K562 (cell line): Measurements from ENCODE around the gene CDS2.
A peak's percentile ranks its signal among the peaks of the same experiment; 100 is the strongest.

ENCODE experiments used
- ATF7 ChIP-seq: fragments of 450-650 bp; IDR thresholded peaks from 2 replicates; pipeline ENCODE4 v1.7.1; 2014; ENCODE audit warnings: mild to moderate bottlenecking, moderate library complexity
- CTCF ChIP-seq, 3 experiments: IDR thresholded peaks in 2 of 3; conservative IDR thresholded peaks in 1 of 3; 2 replicates each; pipeline ENCODE4 v1.5.1; 2011 to 2012; ENCODE audit warnings: low read length in 3 of 3, mild to moderate bottlenecking in 3 of 3, control low read depth in 2 of 3, improper control_type of control experiment in 1 of 3, inconsistent platforms in 1 of 3, low read depth in 1 of 3, mixed read lengths in 1 of 3, moderate library complexity in 1 of 3; ENCODE audit not compliant: insufficient read depth in 2 of 3
- E2F8 ChIP-seq: fragments of 450-650 bp; IDR thresholded peaks from 2 replicates; pipeline ENCODE4 v1.7.1; 2018; ENCODE audit warnings: mild to moderate bottlenecking, low read depth; ENCODE audit not compliant: partially characterized antibody
- NR2C1 ChIP-seq, 2 experiments: fragments of 450-650 bp; IDR thresholded peaks; 2 replicates each; pipeline ENCODE4 v1.6.1; 2017; ENCODE audit warnings: mild to moderate bottlenecking in 2 of 2, antibody characterized with exemption in 1 of 2, inconsistent platforms in 1 of 2, missing compliant biosample characterization in 1 of 2, missing genetic modification characterization in 1 of 2
- POLR2A ChIP-seq: fragments of 450-650 bp; conservative IDR thresholded peaks from 2 replicates; pipeline ENCODE4 v1.6.1; 2016
- TCF7L2 ChIP-seq: fragments of 150-350 bp; IDR thresholded peaks from 2 replicates; pipeline ENCODE4 v1.6.1; 2016; ENCODE audit warnings: low read depth, mild to moderate bottlenecking, low read length, moderate library complexity
- ZNF24 ChIP-seq: fragments of 450-650 bp; IDR thresholded peaks from 2 replicates; pipeline ENCODE4 v1.6.1; 2016

DNA sequence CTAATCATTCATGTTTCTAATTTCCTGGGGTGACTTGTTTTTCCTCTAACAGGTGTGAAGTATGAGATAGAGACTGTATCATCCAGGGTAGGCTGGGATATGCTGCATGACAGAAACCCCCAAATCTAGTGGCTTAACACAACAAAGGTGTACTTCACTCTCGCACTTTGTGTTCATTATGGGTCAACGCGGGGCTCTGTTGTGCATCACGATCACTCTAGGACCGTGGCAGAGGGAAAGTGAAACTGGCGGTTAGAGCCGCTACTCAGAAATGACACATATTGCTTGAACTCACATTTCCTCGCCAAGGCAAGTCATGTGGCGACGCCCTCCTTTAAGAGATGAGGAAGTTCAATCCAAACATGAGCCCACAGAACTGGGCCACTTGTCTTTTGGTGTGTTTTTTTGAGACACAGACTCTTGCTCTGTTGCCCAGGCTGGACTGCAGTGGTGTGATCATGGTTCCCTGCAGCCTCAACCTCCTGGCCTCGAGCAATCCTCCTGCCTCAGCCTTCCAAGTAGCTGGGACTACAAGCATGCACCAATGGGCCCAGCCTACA, 48.3 kb upstream of the CDS2 start:
- no peak for TF ChIP-seq E2F8
- no peak for TF ChIP-seq NR2C1 (IDR thresholded peaks at IDR 0.05)
- TF ChIP-seq NR2C1 (tag; IDR thresholded peaks at IDR 0.05), result peak; percentile 23; the same call in 1 of the 2 replicates
- peak; percentile 57; the same call in 1 of the 2 replicates for TF ChIP-seq ATF7
- TF ChIP-seq CTCF (IDR thresholded peaks at IDR 0.05 in 2 of 3, conservative IDR thresholded peaks at IDR 0.05 in 1 of 3; ENCODE audit: insufficient read depth in 2 of 3, low read depth in 1 of 3, low read length in 3 of 3), result no peak
- no peak for TF ChIP-seq ZNF24
- TF ChIP-seq POLR2A, result no peak
- TF ChIP-seq TCF7L2, result no peak
